ENCODE results near the gene UCP1.
"Not testable (repeated sequence)": the region's sequence is repeated elsewhere in the genome, so short reads cannot be mapped to it uniquely, and the experiment has no call there.

Gene UCP1

GRCh38 chr4:140533951-140534480 lies 34.7 kb downstream of the UCP1 start:
- DNase-seq (ENCODE audit: low read depth in 2 of 2): no peak

- no peak for DNase-seq (ENCODE audit: low read depth in 2 of 2)
Measured at GRCh38 chr4:140529434-140529833, 39.3 kb downstream of the UCP1 start.

GRCh38 chr4:140523857-140524742 lies 44.7 kb downstream of the UCP1 start, which contains the start of gene ELMOD2:
Gene ELMOD2 (plus strand): TSS chr4:140524168. CDS start chr4:140525429, 1,261 bp downstream.
- peak; percentile 94 to 96 for DNase-seq (ENCODE audit: low read depth in 2 of 2)

GRCh38 chr4:140523370-140523856 lies 45.3 kb downstream of the UCP1 start:
- DNase-seq (ENCODE audit: low read depth in 2 of 2): no peak

- no peak for DNase-seq (ENCODE audit: low read depth in 2 of 2)
Measured at GRCh38 chr4:140515423-140515822, 53.3 kb downstream of the UCP1 start.

- DNase-seq (ENCODE audit: low read depth in 2 of 2): not testable (repeated sequence)
Measured at GRCh38 chr4:140513765-140514164, 55.0 kb downstream of the UCP1 start.
